ENCODE data around the gene MAPKAP1.

DNA sequence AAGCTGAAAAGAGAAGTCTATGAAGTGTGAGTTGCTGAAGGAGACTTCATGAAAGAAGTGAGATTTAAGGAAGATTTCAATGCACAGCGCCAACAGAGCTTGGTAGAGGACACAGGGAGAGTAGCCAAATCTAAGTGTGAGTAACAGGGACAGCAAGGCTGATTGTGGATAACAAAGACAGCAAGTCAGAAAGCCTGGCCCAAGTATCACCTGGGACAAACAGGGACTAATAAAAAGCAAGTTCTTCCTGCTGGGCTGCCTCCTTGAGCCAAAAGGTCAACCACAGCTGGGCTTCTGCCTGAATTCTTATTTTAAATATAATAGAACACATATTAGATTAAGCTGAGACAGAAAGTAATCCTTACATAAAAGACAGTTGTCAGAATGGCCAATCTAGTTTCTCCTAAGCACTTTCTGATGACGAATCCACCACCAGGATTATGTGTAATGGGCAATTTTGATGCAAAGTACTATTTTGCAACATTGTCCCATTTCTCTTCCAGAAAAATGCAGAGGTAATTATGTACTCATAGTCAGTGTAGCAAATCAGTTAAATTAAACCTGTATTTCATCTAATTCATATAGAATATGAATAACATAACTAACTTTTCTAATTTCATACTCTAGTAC lies 73.8 kb downstream of the MAPKAP1 start:
- TF ChIP-seq POLR2A (IDR thresholded peaks at IDR 0.05; ENCODE audit: low read depth, low read length) = no peak
- TF ChIP-seq POLR2AphosphoS5 (IDR thresholded peaks at IDR 0.05; ENCODE audit: low read depth, low read length) = no peak
- no peak for TF ChIP-seq SPI1 (IDR thresholded peaks at IDR 0.05; ENCODE audit: low read depth, low read length)
- TF ChIP-seq PAX5 (IDR thresholded peaks at IDR 0.05; ENCODE audit: insufficient read depth, low read length, severe bottlenecking) = no peak
